K562 (cell line): Measurements from ENCODE around the gene ACE. TPM values are rescaled to one million over a fixed set of nuclear protein-coding genes. Genes with fewer than 3 reads are reported as not detected.

Source experiments
- CC2D1A ChIP-seq: fragments of 450-650 bp; IDR thresholded peaks from 2 replicates; pipeline ENCODE4 v1.6.1; 2017; ENCODE audit warnings: mild to moderate bottlenecking
- ELF1 ChIP-seq: fragments of 200-800 bp; sonication (Bioruptor generic); IDR thresholded peaks from 2 replicates; pipeline ENCODE4 v1.6.1; 2016; ENCODE audit warnings: missing genetic modification characterization, missing compliant biosample characterization
- PML ChIP-seq: IDR thresholded peaks from 2 replicates; pipeline ENCODE4 v1.6.1; 2012; ENCODE audit warnings: low read length, inconsistent platforms
- POLR2AphosphoS2 ChIP-seq: IDR thresholded peaks from 2 replicates; pipeline ENCODE4 v1.6.1; 2012; ENCODE audit warnings: low read length, improper control_type of control experiment
- RCOR1 ChIP-seq, 2 experiments: IDR thresholded peaks; 2 replicates each; pipeline ENCODE4 v1.6.1; 2012; ENCODE audit warnings: low read depth in 2 of 2, low read length in 2 of 2, borderline replicate concordance in 1 of 2, improper control_type of control experiment in 1 of 2
- SIN3B ChIP-seq: fragments of 450-650 bp; IDR thresholded peaks from 2 replicates; pipeline ENCODE4 v1.6.1; 2017; ENCODE audit warnings: low read depth, mild to moderate bottlenecking, moderate library complexity
- TCF7L2 ChIP-seq: fragments of 150-350 bp; IDR thresholded peaks from 2 replicates; pipeline ENCODE4 v1.6.1; 2016; ENCODE audit warnings: low read depth, mild to moderate bottlenecking, low read length, moderate library complexity
- TOE1 ChIP-seq, 2 experiments: fragments of 450-650 bp in 1 of 2; sonication (generic) in 1 of 2; formaldehyde crosslinking in 1 of 2; IDR thresholded peaks; 2 replicates each; pipeline versions ENCODE4 v1.7.1 to v1.8.0; 2016 to 2022; ENCODE audit warnings: borderline replicate concordance in 2 of 2, mild to moderate bottlenecking in 2 of 2, antibody characterized with exemption in 1 of 2, inconsistent platforms in 1 of 2, low read depth in 1 of 2, missing genetic modification reagents in 1 of 2, moderate library complexity in 1 of 2
- TRIM28 ChIP-seq: fragments of 450-650 bp; IDR thresholded peaks from 2 replicates; pipeline ENCODE4 v1.6.1; 2017
- ZBTB8A ChIP-seq: fragments of 450-650 bp; IDR thresholded peaks from 2 replicates; pipeline ENCODE4 v1.6.1; 2018; ENCODE audit warnings: mild to moderate bottlenecking, moderate library complexity; ENCODE audit not compliant: partially characterized antibody
- ZNF583 ChIP-seq: fragments of 250-450 bp; sonication (Bioruptor Pico); IDR thresholded peaks from 2 replicates; pipeline ENCODE4 v1.4.0; 2020
- polyA plus RNA-seq, 8 experiments: library from polyadenylated mRNA; depleted of rRNA in 4 of 8; stranded (reverse) in 5 of 8; unstranded in 3 of 8; fragments of >200 nt; fragmentation: Nextera tagmentation in 2 of 8; fragmentation: Illumina TruSeq in 1 of 8; extraction: Ambion mirVana in 2 of 8; extraction: Trizol in 1 of 8; gene quantifications; 2 replicates each; pipeline versions ENCODE4 v1.2.1 to v1.2.3, GENCODE V29; 2011 to 2014; ENCODE audit warnings: inconsistent platforms in 1 of 8, missing spikeins in 1 of 8
- total RNA-seq, 7 experiments: library from RNA; depleted of rRNA in 6 of 7; stranded (reverse); fragments of >200 nt in 6 of 7; fragmentation: Illumina TruSeq in 2 of 7; extraction: Trizol in 2 of 7; gene quantifications; 2 replicates each; pipeline versions ENCODE4 v1.2.1 to v1.2.3, GENCODE V29; 2011 to 2021; ENCODE audit warnings: low replicate concordance in 1 of 7
- TF ChIP-seq, protein P1 (sequence below): fragments of 250-450 bp; sonication (Bioruptor Pico); IDR thresholded peaks from 2 replicates; pipeline ENCODE4 v1.4.0; 2020; ENCODE audit warnings: mild to moderate bottlenecking
- TF ChIP-seq, protein P2 (sequence below): fragments of 250-450 bp; sonication (Bioruptor Pico); IDR thresholded peaks from 2 replicates; pipeline ENCODE4 v1.8.0; 2022; ENCODE audit warnings: moderate library complexity, mild to moderate bottlenecking, inconsistent platforms
- TF ChIP-seq, protein P3 (sequence below): fragments of 450-650 bp; IDR thresholded peaks from 2 replicates; pipeline ENCODE4 v1.6.1; 2017; ENCODE audit warnings: antibody characterized with exemption, mild to moderate bottlenecking
- TF ChIP-seq, protein P4 (sequence below): fragments of 250-450 bp; sonication (Bioruptor Pico); IDR thresholded peaks from 2 replicates; pipeline ENCODE4 v1.4.0; 2020; ENCODE audit warnings: mild to moderate bottlenecking, moderate library complexity, borderline replicate concordance

The ACE gene
- total and polyA plus RNA-seq, 9 of the 15 experiments (the other 6 are each of a cell fraction or from before 2014, with no cell fraction given), result 0.07 to 2.5 (median 0.47) TPM; not detected in 1

DNA sequence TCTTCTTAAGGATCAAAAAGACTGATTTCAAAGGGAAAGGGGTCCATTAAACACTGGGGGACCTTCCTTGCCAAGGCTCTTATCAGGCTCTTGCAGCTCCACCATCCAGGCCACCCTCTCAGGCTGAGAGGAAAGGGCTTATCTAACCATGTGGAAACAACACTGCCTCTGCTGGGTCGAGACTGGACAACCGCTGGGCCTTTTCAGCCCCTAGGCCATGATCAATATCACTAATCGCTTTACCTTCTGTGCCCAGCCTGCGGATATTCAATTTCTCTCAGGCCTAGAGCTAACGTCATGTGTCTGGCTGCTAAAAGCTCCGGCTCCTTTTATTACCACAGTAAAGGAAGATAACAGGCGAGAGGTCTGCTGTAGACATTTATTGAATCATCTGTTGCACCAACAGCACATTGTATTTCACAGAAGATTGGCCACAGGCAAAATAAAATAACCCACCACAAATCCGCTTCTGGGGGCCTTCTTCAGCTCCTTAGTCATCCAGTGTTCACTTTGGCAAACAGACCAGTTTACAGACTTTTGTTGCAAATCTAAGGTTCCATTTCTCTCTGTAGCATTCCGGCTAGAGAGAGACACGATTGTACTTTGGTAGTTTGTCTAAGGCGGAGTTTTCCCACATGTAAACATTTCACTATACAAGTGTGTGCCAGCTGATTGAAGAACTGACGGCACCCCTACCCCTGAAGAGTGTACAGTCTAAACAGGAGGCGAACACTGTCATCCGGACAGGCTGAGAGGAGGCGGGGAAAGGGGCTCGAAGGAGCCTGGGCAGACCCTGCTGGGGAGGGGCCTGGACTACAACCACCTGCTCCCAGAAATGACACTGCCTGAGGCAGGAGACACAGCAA, 44.7 kb upstream of the ACE start (continued):
- TF ChIP-seq, protein P1, sequence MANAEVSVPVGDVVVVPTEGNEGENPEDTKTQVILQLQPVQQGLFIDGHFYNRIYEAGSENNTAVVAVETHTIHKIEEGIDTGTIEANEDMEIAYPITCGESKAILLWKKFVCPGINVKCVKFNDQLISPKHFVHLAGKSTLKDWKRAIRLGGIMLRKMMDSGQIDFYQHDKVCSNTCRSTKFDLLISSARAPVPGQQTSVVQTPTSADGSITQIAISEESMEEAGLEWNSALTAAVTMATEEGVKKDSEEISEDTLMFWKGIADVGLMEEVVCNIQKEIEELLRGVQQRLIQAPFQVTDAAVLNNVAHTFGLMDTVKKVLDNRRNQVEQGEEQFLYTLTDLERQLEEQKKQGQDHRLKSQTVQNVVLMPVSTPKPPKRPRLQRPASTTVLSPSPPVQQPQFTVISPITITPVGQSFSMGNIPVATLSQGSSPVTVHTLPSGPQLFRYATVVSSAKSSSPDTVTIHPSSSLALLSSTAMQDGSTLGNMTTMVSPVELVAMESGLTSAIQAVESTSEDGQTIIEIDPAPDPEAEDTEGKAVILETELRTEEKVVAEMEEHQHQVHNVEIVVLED, result peak; percentile 8; the same call in 1 of the 2 replicates
- no peak for TF ChIP-seq POLR2AphosphoS2
- peak; percentile 48; the same call in 1 of the 2 replicates for TF ChIP-seq TOE1 (IDR thresholded peaks at IDR 0.05; ENCODE audit: borderline replicate concordance)
- TF ChIP-seq TOE1 (CRISPR knock-in tag; IDR thresholded peaks at IDR 0.05; ENCODE audit: borderline replicate concordance, low read depth), result no peak
- TF ChIP-seq CC2D1A, result peak; percentile 77; the same call in 1 of the 2 replicates
- no peak for TF ChIP-seq ELF1 (tag)
- peak; percentile 85 for TF ChIP-seq PML
- TF ChIP-seq ZBTB8A, result no peak
- TF ChIP-seq TRIM28, result no peak
- no peak for TF ChIP-seq TCF7L2
- TF ChIP-seq, protein P2, sequence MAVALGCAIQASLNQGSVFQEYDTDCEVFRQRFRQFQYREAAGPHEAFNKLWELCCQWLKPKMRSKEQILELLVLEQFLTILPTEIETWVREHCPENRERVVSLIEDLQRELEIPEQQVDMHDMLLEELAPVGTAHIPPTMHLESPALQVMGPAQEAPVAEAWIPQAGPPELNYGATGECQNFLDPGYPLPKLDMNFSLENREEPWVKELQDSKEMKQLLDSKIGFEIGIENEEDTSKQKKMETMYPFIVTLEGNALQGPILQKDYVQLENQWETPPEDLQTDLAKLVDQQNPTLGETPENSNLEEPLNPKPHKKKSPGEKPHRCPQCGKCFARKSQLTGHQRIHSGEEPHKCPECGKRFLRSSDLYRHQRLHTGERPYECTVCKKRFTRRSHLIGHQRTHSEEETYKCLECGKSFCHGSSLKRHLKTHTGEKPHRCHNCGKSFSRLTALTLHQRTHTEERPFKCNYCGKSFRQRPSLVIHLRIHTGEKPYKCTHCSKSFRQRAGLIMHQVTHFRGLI (CRISPR knock-in tag), result peak; percentile 62; the same call in 1 of the 2 replicates
- peak; percentile 74 to 95 for TF ChIP-seq RCOR1 (IDR thresholded peaks at IDR 0.05; ENCODE audit: borderline replicate concordance in 1 of 2, low read depth in 2 of 2, low read length in 2 of 2)
- peak; percentile 46; the same call in 1 of the 2 replicates for TF ChIP-seq ZNF583 (CRISPR knock-in tag)
- TF ChIP-seq, protein P3, sequence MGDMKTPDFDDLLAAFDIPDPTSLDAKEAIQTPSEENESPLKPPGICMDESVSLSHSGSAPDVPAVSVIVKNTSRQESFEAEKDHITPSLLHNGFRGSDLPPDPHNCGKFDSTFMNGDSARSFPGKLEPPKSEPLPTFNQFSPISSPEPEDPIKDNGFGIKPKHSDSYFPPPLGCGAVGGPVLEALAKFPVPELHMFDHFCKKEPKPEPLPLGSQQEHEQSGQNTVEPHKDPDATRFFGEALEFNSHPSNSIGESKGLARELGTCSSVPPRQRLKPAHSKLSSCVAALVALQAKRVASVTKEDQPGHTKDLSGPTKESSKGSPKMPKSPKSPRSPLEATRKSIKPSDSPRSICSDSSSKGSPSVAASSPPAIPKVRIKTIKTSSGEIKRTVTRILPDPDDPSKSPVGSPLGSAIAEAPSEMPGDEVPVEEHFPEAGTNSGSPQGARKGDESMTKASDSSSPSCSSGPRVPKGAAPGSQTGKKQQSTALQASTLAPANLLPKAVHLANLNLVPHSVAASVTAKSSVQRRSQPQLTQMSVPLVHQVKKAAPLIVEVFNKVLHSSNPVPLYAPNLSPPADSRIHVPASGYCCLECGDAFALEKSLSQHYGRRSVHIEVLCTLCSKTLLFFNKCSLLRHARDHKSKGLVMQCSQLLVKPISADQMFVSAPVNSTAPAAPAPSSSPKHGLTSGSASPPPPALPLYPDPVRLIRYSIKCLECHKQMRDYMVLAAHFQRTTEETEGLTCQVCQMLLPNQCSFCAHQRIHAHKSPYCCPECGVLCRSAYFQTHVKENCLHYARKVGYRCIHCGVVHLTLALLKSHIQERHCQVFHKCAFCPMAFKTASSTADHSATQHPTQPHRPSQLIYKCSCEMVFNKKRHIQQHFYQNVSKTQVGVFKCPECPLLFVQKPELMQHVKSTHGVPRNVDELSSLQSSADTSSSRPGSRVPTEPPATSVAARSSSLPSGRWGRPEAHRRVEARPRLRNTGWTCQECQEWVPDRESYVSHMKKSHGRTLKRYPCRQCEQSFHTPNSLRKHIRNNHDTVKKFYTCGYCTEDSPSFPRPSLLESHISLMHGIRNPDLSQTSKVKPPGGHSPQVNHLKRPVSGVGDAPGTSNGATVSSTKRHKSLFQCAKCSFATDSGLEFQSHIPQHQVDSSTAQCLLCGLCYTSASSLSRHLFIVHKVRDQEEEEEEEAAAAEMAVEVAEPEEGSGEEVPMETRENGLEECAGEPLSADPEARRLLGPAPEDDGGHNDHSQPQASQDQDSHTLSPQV, result peak; percentile 96
- no peak for TF ChIP-seq SIN3B
- TF ChIP-seq, protein P4, sequence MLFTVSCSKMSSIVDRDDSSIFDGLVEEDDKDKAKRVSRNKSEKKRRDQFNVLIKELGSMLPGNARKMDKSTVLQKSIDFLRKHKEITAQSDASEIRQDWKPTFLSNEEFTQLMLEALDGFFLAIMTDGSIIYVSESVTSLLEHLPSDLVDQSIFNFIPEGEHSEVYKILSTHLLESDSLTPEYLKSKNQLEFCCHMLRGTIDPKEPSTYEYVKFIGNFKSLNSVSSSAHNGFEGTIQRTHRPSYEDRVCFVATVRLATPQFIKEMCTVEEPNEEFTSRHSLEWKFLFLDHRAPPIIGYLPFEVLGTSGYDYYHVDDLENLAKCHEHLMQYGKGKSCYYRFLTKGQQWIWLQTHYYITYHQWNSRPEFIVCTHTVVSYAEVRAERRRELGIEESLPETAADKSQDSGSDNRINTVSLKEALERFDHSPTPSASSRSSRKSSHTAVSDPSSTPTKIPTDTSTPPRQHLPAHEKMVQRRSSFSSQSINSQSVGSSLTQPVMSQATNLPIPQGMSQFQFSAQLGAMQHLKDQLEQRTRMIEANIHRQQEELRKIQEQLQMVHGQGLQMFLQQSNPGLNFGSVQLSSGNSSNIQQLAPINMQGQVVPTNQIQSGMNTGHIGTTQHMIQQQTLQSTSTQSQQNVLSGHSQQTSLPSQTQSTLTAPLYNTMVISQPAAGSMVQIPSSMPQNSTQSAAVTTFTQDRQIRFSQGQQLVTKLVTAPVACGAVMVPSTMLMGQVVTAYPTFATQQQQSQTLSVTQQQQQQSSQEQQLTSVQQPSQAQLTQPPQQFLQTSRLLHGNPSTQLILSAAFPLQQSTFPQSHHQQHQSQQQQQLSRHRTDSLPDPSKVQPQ (CRISPR knock-in tag), result peak; percentile 54; the same call in 1 of the 2 replicates
